RKO (cell line): ENCODE measurements around the gene ANAPC13.
A peak's percentile ranks its signal among the peaks of the same experiment; 100 is the strongest.

ENCODE experiments used
- DNase-seq: peaks from one replicate; pipeline ENCODE4 v3.0.0-alpha.2; 2016; ENCODE audit warnings: low spot score

The ANAPC13 gene, protein sequence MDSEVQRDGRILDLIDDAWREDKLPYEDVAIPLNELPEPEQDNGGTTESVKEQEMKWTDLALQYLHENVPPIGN

DNA sequence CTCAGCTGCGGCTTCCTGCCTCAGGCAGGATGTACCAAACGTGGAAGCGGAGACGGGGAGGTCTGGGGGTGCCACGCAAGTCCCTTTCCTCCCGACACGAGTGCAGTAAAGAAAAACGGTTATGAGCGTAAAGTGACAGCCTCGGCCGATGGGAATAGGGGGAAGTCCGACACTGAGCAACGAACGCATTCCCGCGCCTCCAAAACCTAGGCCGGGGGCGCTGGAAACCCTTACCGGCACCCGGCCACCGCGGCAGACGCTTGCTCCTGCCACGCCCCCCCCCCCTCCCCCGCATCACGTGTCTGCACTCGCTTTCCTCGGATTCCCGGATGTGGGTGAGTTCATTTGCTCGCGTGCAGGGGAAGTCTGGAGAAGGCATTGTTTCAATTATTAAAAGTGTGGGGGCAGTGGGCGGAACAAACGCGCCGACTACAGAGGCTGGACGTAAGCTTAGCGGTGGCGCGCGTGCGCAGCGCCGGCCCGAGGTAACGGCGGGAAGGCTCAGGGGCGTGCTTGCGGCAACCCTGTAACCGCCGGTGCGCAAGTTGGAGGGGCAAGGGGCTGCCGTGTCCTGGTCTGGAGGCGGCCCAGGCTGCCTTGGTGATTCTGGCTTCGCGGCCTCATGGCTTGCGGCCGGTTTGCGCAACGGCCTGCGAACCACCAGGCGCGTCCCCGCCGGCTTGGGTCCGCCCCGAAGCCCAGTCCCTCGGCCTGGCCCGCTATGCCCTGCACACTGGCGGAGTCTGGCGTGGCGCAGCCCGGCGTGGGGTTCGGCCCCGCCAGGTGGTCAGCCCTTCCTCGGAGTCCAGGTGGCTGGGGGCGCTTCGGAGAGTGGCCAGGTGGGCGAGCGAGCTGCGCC, at the start of gene ANAPC13, which contains the start of gene CEP63:
Gene ANAPC13, minus strand, starts transcription at position 268 of the 859 bp plus-strand sequence. CDS start 3,081 bp downstream, outside the sequence.
Gene CEP63, plus strand, starts transcription at position 340 of the 859 bp plus-strand sequence. CDS start 9,264 bp downstream, outside the sequence.
- peak; percentile 99 for DNase-seq

DNA sequence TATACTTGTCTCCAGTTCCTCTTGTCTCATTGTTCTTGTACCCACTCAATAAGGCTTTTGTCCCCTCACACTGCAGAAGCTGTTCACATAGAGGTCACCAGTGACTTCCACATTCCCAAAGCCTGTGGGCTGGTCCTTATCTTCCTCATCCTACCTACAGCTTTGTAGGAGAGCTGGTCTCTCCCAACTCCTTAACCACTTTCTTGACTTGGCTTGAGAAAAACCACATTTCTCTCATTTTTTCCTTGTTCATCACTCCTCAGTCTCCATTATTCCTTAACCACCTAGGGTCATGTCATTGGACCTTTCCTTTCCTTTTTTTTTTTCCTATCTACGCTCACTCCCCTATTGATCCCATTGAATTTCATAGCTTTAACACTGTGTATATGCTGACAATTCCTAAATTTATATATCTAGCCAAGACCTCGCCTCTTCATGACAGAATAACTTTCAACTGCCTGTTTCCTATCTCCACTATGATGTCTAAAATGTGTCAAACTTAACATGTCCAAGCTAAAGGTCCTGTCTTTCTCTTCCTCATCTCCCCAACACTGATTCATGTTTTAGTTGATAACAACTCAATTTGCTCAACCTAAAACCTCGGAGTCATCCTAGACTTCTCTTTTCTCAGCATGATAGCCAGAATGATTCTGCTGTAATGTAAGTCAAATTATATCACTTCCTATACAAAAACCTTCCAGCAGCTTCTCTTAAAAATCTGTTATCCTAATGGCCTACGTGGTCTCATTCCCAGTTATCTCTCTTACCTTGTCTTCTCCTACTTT, 49.6 kb upstream of the ANAPC13 start:
- DNase-seq: no peak

DNA sequence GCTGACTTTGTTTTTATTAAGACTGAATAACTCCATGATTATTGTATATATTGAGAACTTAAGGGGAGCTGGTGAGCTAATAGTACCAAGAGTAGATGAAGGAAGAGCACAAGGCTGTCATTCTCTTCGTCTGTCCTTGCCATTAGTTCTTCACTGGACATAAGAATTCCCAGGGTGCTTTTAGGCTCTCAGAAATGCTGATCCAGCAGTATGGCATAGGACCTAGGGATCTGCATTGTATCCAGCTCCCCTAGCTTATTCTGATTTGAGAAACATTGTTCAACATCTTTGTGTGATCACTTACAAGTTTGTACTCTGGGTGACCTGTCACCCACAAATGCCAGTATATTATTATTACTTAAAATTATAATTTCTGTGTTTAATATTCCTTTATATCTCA, 47.7 kb upstream of the ANAPC13 start:
- DNase-seq: no peak

DNA sequence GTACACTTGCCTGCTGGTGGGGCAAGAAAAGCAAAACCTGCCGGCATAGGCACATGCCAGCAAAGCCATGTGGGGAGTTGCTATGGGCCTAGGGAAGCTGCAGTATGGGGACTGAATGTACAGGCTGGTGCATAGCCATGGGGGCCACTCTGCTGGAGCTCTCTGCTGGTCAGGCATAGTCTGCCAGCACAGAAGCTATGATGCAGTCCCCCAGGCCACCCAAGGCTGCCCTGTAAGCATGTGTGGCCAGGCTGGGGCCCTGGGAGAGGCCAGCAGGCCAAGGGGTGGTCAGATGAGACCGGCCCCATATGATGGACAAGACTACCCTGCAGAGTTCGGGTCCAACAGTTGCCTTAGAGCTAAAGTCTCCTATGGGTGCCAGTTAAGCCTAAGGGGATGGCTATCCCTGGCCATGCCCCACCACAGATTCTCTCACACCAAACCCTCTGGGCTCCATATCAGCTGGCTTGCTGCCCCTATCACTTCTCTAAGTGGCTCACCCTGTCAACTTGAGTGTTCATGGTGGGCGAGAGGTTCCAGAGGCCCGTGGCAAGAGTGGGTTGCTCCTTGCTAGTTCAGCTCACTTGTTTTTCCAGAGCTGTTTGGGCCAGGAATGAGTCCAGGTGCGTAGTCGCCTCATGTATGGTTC, 41.9 kb upstream of the ANAPC13 start:
- no peak for DNase-seq

DNA sequence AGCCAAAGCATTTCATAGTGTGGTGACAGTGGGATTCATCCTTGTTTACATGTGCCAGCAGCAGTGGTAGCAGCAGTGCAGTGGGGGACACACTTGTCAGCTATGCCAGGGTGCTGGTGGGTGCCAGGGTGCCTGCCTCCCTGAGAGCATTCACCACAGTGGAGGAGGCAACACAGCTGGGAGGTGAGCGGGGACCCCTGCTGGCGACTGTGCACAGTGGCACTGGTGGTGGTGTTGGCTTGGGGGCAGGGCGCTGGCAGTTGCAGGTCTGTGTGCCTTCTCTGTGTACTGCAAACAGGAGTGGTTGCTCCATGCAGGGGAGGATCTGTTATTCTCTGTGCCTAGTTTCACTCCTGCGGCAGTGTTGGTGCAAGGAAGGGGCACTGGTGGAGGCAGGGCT, 41.3 kb upstream of the ANAPC13 start:
- no peak for DNase-seq

DNA sequence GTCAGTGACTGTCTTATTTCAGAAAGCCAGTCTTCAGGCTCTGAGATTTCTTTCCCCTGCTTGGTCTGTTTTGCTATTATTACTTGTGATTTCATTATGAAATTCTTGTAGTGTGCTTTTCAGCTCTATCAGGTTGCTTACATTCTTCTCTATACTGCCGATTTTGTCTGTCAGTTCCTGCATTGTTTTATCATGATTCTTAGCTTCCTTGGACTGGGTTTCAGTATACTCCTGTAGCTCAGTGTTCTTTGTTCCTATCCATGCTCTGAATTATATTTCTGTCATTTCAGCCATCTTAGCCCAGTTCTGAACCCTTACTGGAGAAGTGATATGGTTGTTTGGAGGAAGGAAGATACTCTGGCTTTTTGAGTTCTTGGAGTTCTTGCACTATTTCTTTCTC, 40.5 kb upstream of the ANAPC13 start:
- no peak for DNase-seq

DNA sequence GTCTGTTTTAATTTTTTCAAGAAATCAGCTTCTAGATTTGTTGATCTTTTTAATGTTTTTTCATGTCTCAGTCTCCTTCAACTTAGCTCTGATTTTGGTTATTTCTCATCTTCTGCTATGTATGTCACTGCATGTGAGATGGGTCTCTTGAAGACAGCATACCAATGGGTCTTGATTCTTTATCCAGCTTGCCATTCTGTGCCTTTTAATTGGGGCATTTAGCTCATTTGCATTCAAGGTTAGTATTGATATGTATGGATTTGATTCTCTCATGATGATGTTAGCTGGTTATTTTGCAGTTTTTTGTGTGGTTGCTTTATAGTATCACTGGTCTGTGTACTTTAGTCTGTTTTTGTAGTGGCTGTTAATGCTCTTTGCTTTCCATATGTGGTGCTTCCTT, 39.5 kb upstream of the ANAPC13 start:
- no peak for DNase-seq

DNA sequence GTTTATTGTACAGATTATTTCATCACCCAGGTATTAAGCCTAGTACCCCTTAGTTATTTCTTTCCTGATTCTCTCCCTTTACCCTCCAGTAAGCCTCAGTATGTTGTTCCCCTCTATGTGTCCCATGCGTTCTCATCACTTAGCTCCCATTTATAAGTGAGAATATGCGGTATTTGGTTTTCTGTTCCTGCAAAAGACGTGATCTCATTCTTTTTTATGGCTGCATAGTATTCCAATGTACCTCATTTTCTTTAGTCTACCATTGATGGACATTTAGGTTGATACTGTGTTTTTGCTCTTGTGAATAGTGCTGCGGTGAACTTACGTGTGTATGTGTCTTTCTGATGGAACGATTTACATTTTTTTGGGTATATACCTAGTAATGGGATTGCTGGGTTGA, 36.8 kb upstream of the ANAPC13 start:
- no peak for DNase-seq

DNA sequence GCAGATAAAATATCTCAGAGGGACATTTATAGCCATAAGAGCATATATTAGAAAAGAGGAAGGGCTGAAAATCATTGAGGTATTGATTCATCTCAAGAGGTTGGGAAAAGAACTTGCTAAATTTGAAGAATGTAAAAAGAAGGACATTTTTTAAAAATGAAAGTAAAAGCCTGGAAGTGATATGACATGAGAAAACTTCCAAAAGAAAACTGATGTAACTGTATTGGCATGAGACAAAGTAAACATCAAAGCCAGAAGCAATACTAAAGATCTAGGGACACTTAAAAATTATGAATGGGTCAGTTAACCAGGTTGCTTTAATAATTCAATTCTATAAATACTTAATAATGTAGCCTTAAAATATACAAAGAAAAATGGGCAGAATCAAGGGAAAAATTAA, 32.0 kb upstream of the ANAPC13 start:
- DNase-seq: no peak

DNA sequence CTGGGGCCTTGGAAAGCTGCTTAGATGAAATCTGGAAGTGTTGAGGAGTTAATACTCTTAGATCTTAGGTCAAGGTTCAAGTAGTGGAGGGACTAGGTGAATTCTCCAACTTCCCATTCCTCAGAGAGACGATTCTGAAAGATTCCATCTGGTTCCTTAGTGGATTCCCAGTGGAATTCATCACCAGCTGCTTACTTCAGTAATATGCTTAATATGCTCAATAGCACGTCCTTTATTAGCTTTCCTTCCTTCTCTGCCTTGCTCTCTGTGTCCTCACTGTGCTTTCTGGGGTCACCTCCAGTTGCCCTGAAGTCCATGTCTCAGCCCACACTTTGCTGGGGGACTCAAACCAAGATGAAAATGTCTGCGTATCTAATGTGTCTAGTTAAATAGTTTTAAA, 31.1 kb upstream of the ANAPC13 start:
- DNase-seq: no peak

DNA sequence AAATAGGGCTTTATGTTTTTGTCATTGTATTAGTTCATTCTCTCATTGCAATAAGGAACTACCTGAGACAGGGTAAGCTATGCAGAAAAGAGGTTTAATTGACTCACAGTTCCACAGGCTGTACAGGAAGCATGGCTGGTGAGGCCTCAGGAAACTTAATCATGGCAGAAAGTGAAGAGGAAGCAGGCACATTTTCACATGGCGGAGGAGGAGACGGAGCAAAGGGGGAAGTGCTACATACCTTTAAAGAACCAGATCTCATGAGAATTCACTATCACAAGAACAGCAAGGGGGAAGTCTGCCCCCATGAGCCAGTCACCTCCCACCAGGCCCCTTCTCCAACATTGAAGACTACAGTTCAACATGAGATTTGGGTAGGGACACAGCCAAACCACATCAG, 25.7 kb upstream of the ANAPC13 start:
- DNase-seq: no peak

DNA sequence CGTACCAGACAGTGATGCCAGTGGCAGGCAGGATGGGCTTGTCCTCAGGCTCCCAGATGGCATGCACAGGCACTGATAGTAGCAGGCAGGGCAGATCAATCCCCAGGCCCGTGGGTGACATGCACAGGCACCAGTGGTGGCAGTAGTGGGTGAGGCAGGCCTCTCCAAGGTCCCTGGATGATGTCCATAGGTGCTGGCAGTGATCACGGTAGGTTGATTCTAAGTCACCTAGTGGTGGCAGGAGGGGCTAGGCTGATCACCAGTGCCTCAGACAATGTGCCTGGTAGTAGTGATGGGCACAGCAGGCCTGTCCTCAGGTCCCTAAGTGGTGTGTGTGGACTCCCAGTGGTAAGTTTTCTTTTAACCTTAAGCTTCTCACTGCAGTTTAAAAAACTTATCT, 19.7 kb upstream of the ANAPC13 start:
- no peak for DNase-seq

DNA sequence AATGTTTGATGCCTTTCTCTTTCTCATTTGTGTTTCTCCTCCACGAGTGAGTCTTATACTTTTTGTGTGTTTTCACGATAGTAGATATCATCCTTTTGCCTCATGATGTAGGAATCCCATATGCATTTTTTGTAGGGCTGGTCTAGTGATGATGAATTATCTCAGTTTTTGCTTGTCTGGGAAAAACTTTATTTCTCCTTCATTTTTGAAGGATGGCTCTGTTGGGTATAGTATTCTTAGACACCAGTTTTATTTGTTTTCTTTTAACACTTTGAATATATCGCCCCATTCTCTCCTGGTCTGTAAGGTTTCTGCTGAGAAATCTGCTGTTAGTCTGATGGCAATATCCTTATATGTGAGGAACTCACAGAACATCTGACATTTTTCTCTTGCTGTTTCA, 18.3 kb upstream of the ANAPC13 start:
- DNase-seq: no peak

DNA sequence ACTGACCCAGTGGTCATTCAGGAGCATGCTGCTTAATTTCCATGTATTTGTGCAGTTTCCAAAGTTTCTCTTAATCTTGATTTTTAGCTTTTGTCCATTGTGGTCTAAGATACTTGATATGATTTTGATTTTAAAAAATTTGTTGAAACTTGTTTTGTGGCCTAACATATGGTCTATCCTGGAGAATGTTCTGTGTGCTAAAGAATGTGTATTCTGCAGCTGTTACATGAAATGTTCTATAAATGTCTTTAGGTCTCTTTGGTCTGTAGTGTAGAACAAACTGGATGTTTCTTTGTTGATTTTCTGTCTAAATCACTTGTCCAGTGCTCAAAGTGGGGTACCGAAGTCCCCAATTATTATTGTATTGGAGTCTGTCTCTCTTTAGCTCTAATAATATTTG, 17.5 kb upstream of the ANAPC13 start:
- no peak for DNase-seq

DNA sequence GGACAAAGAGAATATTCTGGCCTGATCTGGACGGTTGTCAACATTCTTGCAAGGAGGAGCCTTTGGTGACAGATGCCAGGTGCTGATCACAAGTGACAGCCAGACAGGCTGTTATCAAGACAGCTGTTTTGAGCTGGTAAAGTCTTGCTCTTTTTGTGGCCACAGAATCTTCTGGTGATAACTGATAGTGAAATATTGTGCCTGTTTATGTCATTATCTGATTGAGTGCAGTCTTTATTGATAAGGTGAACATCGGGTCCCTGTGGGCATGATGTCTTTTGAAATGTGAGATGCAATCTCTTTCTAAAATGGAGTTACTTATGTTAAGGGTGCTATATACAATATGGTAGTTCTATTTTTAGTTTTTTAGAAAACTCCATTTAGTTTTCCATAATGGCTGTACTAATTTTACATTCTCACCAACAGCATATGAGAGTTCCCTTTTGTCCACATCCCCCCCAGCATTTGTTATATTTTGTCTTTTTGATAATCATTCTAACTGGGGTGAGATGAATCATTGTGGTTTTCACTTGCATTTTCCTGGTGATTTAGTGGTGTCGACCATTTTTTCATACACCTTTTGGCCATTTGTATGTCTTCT, 10.8 kb upstream of the ANAPC13 start:
- no peak for DNase-seq

DNA sequence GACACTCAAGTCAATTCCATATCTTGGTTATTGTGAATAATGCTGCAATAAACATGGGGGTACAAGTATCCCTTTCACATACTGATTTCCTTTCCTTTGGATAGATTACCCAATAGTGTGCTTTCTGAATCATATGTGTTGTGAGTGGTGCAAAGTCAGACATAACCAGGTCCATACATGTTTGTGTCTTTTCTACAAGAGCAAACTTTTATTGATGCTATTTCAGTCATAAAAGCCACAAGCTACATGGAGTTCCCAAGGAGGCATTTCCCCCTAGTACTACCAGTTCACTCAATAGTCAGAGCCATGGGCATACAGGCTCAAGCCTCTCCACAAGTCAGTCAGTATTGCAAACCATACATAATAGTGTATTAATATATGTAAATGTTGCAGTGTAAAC, 10.2 kb upstream of the ANAPC13 start:
- DNase-seq: no peak

DNA sequence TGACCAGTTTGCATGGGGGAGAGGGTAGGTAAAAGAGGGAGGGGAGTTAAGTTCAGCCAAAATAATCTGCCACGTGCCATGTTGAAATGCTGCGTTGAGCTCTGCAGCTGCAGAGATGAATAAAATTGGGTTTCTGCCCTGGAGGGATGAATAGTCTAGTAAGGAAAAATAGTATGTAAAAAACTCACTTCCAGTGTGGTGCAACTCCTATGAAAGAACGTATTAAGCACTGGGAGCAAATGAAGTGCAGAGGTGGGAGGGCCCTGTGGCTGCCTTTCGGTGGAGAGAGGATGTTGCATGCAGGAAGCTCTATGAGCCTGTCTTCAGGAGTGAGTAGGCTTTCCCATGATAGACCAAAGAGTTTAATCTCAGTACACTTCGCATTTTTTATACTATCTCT, 8.7 kb upstream of the ANAPC13 start:
- DNase-seq: no peak

DNA sequence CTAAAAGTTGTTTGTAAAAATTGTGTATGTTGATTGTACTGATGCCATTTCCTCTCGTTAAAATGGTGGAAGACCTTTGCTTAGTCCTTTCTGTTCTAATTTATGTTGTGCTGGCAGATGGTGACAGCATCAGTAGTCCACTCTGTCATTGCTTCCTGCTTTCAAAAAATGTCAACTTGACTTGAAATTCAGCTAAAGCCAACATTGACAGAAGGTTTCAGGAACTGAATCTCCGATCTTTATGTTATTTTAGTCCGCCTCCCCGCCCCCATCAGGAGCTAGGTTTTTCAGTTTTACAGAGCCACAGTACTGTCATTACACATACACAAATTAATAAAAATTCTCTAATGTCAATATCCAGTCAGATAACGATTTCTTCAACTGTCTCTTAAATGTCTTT, 1.6 kb upstream of the ANAPC13 start:
- DNase-seq: peak; percentile 35

DNA sequence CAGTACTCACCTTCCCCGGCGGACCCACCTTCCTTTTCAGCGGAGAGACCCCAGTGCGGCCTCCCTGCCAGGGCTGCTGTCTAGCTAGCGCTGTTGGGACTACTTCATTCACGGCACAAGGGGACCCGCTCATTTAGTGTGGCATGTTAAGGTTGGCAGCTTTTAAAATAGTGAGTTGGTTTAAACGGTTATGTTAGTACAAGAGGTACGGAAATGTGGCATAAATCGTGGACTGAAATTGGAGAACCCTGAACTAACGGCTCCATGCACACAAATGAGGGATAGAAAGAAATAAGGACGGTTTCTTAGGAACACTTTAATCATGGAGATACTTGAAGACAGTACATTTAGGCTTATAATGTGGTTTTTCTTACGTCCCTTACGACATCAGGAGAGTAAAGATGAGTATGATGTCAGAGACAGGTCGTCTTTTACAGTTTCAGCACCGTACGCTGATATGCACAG, 824 bp upstream of the ANAPC13 start:
- peak; percentile 66 for DNase-seq

DNA sequence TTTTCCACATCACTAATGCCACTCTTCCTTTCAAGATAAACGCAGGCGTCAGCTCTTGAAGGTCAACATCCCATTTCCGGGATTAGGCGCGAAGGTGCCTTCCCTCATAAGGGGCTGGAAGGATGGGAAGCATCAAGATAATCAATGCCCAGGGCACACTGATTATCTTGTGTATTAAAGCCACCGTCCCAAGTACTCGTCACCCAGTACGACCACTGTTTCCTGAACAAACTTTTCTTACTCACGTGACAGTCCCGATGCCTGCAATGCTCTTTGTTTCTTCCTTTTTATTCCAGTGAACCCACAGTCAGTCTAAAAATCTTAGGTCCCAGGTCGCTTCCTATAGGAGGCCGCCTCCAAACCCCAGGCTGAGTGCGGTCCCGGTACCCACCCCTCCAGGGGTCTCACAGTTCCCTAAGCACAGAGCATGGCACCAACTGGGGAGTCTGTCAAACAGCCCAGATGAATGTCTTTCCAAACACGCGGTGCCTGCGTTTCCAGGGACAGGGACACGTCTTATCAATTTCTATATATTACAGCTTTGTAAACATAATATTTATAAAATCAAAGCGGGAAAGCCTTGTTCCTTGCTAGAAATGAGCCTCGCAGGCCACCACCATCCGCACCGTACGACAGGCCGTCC, 589 bp downstream of the ANAPC13 start:
- DNase-seq: peak; percentile 48

DNA sequence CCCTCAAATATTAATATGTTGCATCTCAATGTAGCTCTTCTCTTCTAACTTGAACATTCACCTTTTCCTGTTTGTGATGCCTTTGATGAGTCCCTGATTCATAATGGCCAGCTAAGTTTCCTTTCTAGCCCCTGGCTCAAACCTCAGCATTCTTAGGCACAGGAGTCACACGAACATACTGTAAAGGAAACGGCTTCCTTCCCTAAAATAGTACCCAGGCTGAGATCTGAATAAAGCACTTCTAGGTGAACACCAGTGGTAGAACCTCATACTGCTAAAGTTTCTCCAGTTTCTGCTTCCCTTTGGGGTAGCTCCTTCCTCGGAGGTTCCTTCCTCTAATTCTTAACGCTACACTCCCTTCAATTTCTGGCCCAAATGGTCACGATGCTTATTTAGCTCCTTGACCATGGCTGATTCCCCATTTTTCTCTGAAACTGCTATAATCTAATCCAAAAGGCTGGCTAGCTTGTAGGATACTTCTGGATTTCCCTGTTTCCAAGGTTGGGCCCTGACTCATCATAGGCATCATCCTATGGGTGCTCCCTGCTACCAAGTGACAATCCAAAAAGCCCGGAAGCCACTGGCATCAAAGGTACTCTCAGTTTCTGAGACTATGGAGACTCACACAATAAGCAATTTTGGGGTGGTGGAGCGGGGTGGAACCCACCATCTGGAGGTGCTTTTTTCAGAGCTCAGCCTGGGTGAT, 2.4 kb downstream of the ANAPC13 start:
- DNase-seq: peak; percentile 78
